Ecto neural progenitor cell (in vitro differentiated cells): ENCODE data around the gene CHSY1.
"Not testable (repeated sequence)": the region's sequence is repeated elsewhere in the genome, so short reads cannot be mapped to it uniquely, and the experiment has no call there.

Experiments used
- DNase-seq: peaks from one replicate; pipeline ENCODE4 v3.0.0-alpha.2; 2018; ENCODE audit warnings: low spot score

The CHSY1 gene

GRCh38 chr15:101244036-101244781 is 7.6 kb downstream of the CHSY1 start:
- DNase-seq: no peak

- no peak for DNase-seq
Measured at GRCh38 chr15:101243420-101243819, 8.4 kb downstream of the CHSY1 start.

- no peak for DNase-seq
Measured at GRCh38 chr15:101242999-101243336, 8.9 kb downstream of the CHSY1 start.

GRCh38 chr15:101242160-101242998 is 9.5 kb downstream of the CHSY1 start:
- no peak for DNase-seq

- DNase-seq: no peak
Measured at GRCh38 chr15:101240358-101240757, 11.5 kb downstream of the CHSY1 start.

GRCh38 chr15:101239724-101240136 is 12.1 kb downstream of the CHSY1 start:
- DNase-seq: no peak

GRCh38 chr15:101237251-101237650 is 14.6 kb downstream of the CHSY1 start:
- no peak for DNase-seq

- DNase-seq: no peak
Measured at GRCh38 chr15:101233651-101234280, 18.1 kb downstream of the CHSY1 start.

GRCh38 chr15:101232677-101233076 is 19.2 kb downstream of the CHSY1 start:
- no peak for DNase-seq

GRCh38 chr15:101228313-101228712 is 23.5 kb downstream of the CHSY1 start:
- DNase-seq: no peak

GRCh38 chr15:101225658-101226057 is 26.2 kb downstream of the CHSY1 start:
- DNase-seq: no peak

GRCh38 chr15:101221902-101222301 is 29.9 kb downstream of the CHSY1 start:
- DNase-seq: no peak

- no peak for DNase-seq
Measured at GRCh38 chr15:101220060-101220459, 31.8 kb downstream of the CHSY1 start.

GRCh38 chr15:101219441-101219840 is 32.4 kb downstream of the CHSY1 start:
- no peak for DNase-seq

- DNase-seq: no peak
Measured at GRCh38 chr15:101217446-101217845, 34.4 kb downstream of the CHSY1 start.

- no peak for DNase-seq
Measured at GRCh38 chr15:101216100-101216499, 35.7 kb downstream of the CHSY1 start.

- no peak for DNase-seq
Measured at GRCh38 chr15:101215681-101216080, 36.2 kb downstream of the CHSY1 start.

GRCh38 chr15:101214435-101215097 is 37.3 kb downstream of the CHSY1 start:
- not testable (repeated sequence) for DNase-seq

- no peak for DNase-seq
Measured at GRCh38 chr15:101213570-101213969, 38.3 kb downstream of the CHSY1 start.

- no peak for DNase-seq
Measured at GRCh38 chr15:101213147-101213546, 38.7 kb downstream of the CHSY1 start.

- DNase-seq: no peak
Measured at GRCh38 chr15:101211897-101212296, 40.0 kb downstream of the CHSY1 start.

- DNase-seq: no peak
Measured at GRCh38 chr15:101210466-101210865, 41.4 kb downstream of the CHSY1 start.
